DND-41 (cell line): ENCODE data around the gene ZMIZ2.

Source experiments
- ATAC-seq: fragments of 200-7000 bp; cut with Tn5 transposase; 3 replicates; pipeline ENCODE4 v1.9.1; 2021; ENCODE audit warnings: low read depth; ENCODE audit not compliant: insufficient read depth
- DNase-seq: peaks from one replicate; pipeline ENCODE4 v3.0.0-alpha.2; 2020
- H2AFZ ChIP-seq: 2 replicates; pipeline ENCODE4 v1.6.0; 2012; ENCODE audit warnings: low read depth, low read length
- H3K27ac ChIP-seq: 2 replicates; pipeline ENCODE4 v1.5.1; 2012; ENCODE audit warnings: low read length, inconsistent platforms
- H3K27me3 ChIP-seq: fragments of 200-600 bp; sonication (generic); 2 replicates; pipeline ENCODE4 v1.6.0; 2012; ENCODE audit warnings: low read length, mild to moderate bottlenecking, inconsistent platforms; ENCODE audit not compliant: insufficient read depth, poor library complexity
- H3K36me3 ChIP-seq: 2 replicates; pipeline ENCODE4 v1.5.1; 2012; ENCODE audit warnings: low read length, inconsistent platforms; ENCODE audit not compliant: insufficient read depth
- H3K4me1 ChIP-seq: 2 replicates; pipeline ENCODE4 v1.5.1; 2012; ENCODE audit warnings: mild to moderate bottlenecking, low read length; ENCODE audit not compliant: insufficient read depth
- H3K4me2 ChIP-seq: 2 replicates; pipeline ENCODE4 v1.6.0; 2012; ENCODE audit warnings: mild to moderate bottlenecking, moderate library complexity, low read length, inconsistent platforms; ENCODE audit not compliant: insufficient read depth
- H3K4me3 ChIP-seq, 2 experiments: fragments of 200-600 bp in 1 of 2; shearing (Covaris generic) in 1 of 2; 2 replicates each; pipeline ENCODE4 v1.5.1; 2012 to 2016; ENCODE audit warnings: inconsistent platforms in 2 of 2, low read length in 2 of 2, mild to moderate bottlenecking in 2 of 2, low read depth in 1 of 2, moderate library complexity in 1 of 2
- H3K79me2 ChIP-seq: 2 replicates; pipeline ENCODE4 v1.6.0; 2012; ENCODE audit warnings: low read length, inconsistent platforms; ENCODE audit not compliant: insufficient read depth
- H3K9ac ChIP-seq: 2 replicates; pipeline ENCODE4 v1.6.0; 2012; ENCODE audit warnings: low read depth, mild to moderate bottlenecking, inconsistent platforms, low read length, moderate library complexity
- H3K9me3 ChIP-seq: 2 replicates; pipeline ENCODE4 v1.5.1; 2012; ENCODE audit warnings: low read length, moderate library complexity, mild to moderate bottlenecking, inconsistent platforms; ENCODE audit not compliant: insufficient read depth, severe bottlenecking
- H4K20me1 ChIP-seq: 2 replicates; pipeline ENCODE4 v1.6.0; 2012; ENCODE audit warnings: low read length; ENCODE audit not compliant: insufficient read depth
- CTCF ChIP-seq: IDR thresholded peaks from 2 replicates; pipeline ENCODE4 v1.5.1; 2012; ENCODE audit warnings: borderline replicate concordance, low read length, moderate library complexity, mild to moderate bottlenecking; ENCODE audit not compliant: poor library complexity, severe bottlenecking; ENCODE audit errors: extremely low read depth
- EZH2 ChIP-seq: IDR thresholded peaks from 3 replicates; pipeline ENCODE4 v1.6.1; 2012; ENCODE audit warnings: borderline replicate concordance, low read depth, mild to moderate bottlenecking, moderate library complexity, low read length, inconsistent platforms; ENCODE audit not compliant: severe bottlenecking

Gene ZMIZ2

GRCh38 chr7:44787762-44788161 is 39.1 kb downstream of the ZMIZ2 start:
- ATAC-seq = no peak

GRCh38 chr7:44789990-44790389 is 41.3 kb downstream of the ZMIZ2 start:
- ATAC-seq (no peak), DNase-seq (no peak)
- Histone ChIP-seq H3K4me2 (no peak overlapping the region), H3K9ac (no peak overlapping the region), H3K79me2 (no peaks in the 10 kb centered on the region), H2AFZ (no peak overlapping the region), H3K9me3 (no peaks in the 10 kb centered on the region), H3K27ac (no peak overlapping the region), H3K4me3 (no peak overlapping the region), H3K27me3 (no peaks in the 10 kb centered on the region), H3K36me3 (no peaks in the 10 kb centered on the region), H3K4me1 (peaks cover under 1% of the 10 kb centered on the region; the same call in 1 of the 2 replicates), H4K20me1 (no peaks in the 10 kb centered on the region)
- TF ChIP-seq EZH2 (no peak), CTCF (no peak)

More at GRCh38 chr7:44787762-44788161, 39.1 kb downstream of the ZMIZ2 start:
- Histone ChIP-seq H3K4me3 (no peak overlapping the region), H3K27ac (no peak overlapping the region), H4K20me1 (no peaks in the 10 kb centered on the region), H3K4me2 (no peak overlapping the region), H3K79me2 (no peaks in the 10 kb centered on the region), H3K36me3 (no peaks in the 10 kb centered on the region), H3K27me3 (no peaks in the 10 kb centered on the region), H3K9ac (no peak overlapping the region), H2AFZ (no peak overlapping the region), H3K9me3 (peaks cover 6% of the 10 kb centered on the region), H3K4me1 (no peaks in the 10 kb centered on the region)
- no peak for TF ChIP-seq CTCF
- TF ChIP-seq EZH2 = no peak
- DNase-seq = no peak

- no peak overlapping the region for H3K9ac ChIP-seq
- H3K36me3 ChIP-seq = no peaks in the 10 kb centered on the region; the same call in 1 of the 2 replicates
- H3K4me3 ChIP-seq = no peak overlapping the region
- no peaks in the 10 kb centered on the region for H3K27me3 ChIP-seq
- DNase-seq (no peak), ATAC-seq (no peak)
- peaks cover 12% of the 10 kb centered on the region for H3K4me1 ChIP-seq
- no peak overlapping the region for H2AFZ ChIP-seq
- peaks cover 11% of the 10 kb centered on the region for H3K79me2 ChIP-seq
- no peaks in the 10 kb centered on the region for H4K20me1 ChIP-seq
- no peak for TF ChIP-seq CTCF
- TF ChIP-seq EZH2 = no peak
- no peak overlapping the region for H3K27ac ChIP-seq
- H3K9me3 ChIP-seq = no peaks in the 10 kb centered on the region
- H3K4me2 ChIP-seq = no peak overlapping the region
Measured at GRCh38 chr7:44791278-44792219, 42.9 kb downstream of the ZMIZ2 start.
